KBM-7 (cell line): Measurements from ENCODE around the gene ATP13A4.

Source experiments
- DNase-seq: peaks from one replicate; pipeline ENCODE4 v3.0.0-alpha.2; 2015
- in situ Hi-C: fragments of 300-500 bp; cut with MboI; formaldehyde crosslinking; loops from 2 replicates; pipeline ENCODE4 v1.14.3; 2020; ENCODE audit warnings: low sequenced_read_pairs, low pct_unique_long_range_greater_than_20kb, mixed read lengths

Gene ATP13A4

DNA sequence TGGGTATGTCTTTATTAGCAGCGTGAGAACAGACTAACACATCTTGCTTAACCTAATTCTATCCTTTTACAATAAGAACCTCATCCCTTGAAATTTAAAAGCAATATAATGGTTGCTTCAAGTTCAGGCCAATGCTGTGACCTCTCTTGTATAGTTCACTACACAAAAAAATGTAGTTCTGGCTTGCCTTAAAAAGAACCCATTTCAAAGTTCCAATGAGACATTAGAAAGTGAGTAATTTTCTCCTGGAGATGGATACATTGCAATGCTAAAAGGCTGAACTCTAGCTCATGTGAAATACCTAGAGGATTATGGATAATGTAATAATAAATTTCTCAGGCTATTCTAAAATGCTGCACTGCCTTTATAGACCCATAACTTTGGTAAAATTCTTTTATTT lies 47.8 kb downstream of the ATP13A4 start:
- in situ Hi-C loops = no loop called here
- DNase-seq = no peak

GRCh38 chr3:193502871-193503270 lies 51.8 kb downstream of the ATP13A4 start:
- in situ Hi-C loops = no loop called here
- no peak for DNase-seq

- no peak for DNase-seq
- in situ Hi-C loops = no loop called here
These were observed 54.8 kb downstream of the ATP13A4 start for GRCh38 chr3:193499801-193500485.

DNA sequence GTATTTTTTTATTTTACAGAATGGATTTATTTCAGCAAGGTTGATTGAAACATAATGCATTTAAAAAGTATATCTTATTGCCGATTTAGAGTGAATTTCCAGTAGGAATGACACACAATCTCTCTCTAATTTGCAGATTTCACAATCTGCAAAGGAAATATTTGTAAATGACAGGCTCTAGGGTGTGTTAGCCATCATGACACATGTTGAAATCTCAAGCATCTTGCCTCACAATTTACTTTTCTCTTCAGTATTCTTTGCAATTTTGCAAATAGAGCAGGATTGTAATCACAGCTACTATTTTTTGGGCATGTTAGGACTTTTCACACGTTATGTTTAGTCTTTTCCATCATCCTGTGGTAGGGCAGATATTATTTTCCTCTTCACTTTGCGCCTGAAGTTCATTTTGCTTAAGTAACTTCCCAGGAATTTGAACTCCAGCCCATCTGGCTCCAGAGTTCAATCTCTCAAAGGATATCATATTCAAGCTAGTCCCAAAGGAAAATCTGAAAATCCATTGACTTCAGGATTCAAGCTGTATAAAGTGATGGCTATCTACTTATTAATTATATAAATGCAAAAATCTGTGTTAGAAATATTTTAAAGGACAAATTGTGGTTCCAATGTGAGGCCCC lies 55.4 kb downstream of the ATP13A4 start:
- in situ Hi-C loops = no loop called here
- no peak for DNase-seq

GRCh38 chr3:193498215-193498614 lies 56.5 kb downstream of the ATP13A4 start:
- in situ Hi-C loops = no loop called here
- DNase-seq = peak; percentile 24

DNA sequence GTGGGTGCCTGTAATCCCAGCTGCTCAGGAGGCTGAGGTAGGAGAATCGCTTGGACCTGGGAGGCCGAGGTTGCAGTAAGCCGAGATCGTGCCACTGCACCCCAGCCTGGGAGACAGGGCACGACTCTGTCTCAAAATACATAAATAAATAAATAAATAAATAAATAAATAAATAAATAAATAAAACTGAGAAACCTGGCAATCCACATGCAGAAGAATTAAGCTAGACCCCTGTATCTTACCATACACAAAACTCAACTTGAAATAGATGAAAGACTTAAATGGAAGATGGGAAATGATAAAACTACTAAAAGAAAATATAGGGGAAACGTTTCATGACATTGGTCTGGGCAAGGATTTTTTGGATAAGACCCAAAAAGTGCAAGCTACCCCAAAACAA lies 58.0 kb downstream of the ATP13A4 start:
- in situ Hi-C loops = no loop called here
- no peak for DNase-seq

- in situ Hi-C loops = no loop called here
- DNase-seq = no peak
These were observed 63.7 kb downstream of the ATP13A4 start for GRCh38 chr3:193491026-193491425.

DNA sequence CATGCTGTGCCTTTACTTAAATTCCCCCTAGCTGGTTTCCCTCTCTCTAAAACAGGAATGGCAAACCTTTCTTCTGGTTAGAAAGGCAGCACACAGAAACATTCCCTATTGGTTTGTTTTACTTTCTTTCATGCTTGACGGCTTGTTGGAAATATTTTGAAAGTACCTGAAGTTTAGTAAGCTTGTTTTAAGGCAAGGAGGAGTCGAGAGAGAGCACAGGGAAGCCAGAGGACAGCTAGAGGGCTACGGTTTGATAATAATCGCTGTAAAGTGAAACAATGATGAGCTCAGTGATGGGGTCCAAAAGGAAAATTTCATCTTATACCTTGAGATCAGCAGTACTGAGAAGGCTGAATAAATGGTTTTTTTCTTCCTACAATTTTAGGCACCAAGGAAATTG lies 64.1 kb downstream of the ATP13A4 start:
- in situ Hi-C loops = no loop called here
- DNase-seq = no peak

DNA sequence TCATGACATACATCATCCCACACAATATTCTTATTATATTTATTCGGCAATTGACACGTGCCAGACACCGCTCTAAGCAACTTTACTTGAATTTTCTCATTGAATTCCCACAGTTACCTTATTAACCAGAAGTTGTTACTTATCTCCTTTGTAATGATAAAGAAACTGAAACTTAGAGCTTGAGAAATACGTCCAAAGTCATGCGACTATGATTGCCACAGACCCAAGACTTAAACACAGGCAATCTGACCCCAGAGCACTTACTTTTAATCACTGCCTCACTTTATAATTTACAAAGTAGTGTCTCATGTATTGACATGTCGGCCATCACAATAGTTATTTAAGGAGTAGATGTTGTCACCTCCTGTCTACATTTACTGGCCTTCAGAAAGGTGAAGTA lies 64.7 kb downstream of the ATP13A4 start:
- in situ Hi-C loops = no loop called here
- DNase-seq = no peak

DNA sequence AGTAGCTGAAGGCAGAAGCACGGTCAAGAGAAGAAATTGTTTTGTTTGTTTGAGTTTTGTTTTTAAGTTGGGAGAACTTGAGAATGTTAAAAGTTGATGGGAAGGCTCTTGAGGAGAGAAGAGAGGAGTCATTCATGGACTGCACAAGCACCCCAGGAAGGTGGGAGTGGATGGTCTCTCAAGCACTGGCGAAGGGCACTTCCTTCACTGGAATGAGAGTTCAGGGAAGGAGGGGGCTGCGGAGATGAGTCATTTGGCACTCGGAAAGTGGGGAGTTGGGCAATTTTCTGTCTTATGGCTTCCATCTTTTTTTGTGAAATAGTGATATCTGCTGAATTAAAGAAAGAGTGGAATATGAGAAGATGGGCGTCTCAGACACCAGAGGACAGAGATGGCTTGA lies 66.0 kb downstream of the ATP13A4 start:
- no peak for DNase-seq
- in situ Hi-C loops = no loop called here

DNA sequence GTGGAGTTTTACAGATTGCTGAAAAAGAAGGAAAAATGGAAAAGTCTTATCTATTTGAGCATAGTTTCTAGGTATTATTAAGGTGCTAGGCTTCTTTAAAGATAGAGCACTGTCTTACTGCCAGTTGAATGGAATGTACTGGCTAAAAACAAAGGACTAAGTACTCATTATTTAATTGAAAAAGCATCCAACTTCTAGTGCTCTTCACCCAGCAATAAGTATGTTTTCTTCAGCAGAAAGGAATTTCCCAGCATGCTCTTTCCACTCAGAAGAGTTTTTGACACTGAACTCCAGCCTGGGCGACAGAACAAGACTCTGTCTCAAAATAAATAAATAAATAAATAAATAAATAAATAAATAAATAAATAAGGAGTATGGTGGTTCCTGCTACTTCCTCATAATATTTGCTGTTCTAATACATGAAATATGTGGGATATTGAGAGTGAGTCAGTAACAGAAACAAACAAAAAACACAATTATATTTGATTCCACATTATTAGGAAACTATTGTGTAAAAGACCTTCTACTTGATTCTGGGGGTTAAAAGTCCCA lies 70.6 kb downstream of the ATP13A4 start:
- DNase-seq = no peak
- in situ Hi-C loops = no loop called here

DNA sequence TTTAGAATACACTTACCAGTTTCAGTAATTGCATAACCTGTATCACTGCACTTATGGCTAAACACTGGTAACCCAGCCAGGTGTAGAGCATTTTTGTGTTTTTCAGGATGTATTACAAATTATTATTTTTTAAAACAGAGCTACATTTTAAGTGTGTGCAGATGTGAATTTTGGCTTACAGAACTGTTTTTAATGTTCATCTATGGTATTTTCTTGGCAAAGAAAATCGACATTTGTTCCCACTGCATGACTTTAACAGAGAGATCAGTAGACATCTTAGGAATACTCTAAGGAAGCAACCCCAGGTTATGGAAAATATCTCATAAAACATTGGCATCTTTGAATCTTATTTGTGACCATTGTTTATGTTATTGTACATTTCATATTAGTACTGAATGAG lies 73.3 kb downstream of the ATP13A4 start:
- DNase-seq = no peak
- in situ Hi-C loops = no loop called here

- in situ Hi-C loops = no loop called here
- no peak for DNase-seq
These were observed 80.2 kb downstream of the ATP13A4 start for GRCh38 chr3:193474446-193474845.

- in situ Hi-C loops = no loop called here
- no peak for DNase-seq
These were observed 84.0 kb downstream of the ATP13A4 start for GRCh38 chr3:193470710-193471109.

- no peak for DNase-seq
- in situ Hi-C loops = no loop called here
These were observed 88.6 kb downstream of the ATP13A4 start for GRCh38 chr3:193465992-193466608.

DNA sequence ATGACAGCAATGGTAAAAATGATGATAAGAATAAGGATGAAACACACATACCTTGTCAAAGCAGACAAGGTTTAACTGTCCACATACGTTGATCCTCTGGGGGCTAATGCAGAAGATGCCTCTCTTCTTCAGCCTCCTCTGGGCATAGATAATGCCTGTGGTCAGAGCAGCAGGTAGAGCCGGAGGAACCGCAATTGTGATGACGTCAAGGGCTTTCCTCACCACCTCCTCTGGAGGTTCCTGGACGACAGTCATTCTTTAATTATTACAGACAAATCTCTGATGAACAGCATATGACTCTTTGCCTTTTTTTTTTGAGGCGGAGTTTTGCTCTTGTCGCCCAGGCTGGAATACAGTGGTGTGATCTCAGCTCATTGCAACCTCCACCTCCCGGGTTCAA lies 89.8 kb downstream of the ATP13A4 start:
- DNase-seq = no peak
- in situ Hi-C loops = no loop called here

DNA sequence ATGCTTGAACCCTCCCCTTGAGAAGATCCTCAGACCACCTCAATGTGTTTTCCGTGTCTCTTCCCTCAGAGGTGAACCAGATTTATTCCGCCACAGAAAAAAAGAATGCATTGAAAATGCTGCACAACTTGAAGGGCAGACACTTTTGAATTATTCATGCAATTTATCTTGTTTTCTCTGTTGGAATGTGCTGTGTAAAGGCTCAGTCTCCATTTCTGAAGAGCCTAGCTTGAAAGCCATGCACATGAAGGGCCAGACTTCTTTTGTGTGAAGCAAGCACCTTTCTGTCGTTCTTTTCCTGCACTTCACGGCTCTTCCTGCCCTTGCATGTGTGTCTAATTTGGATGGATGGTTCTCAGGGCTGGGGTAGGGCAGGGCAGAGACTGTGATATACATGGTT lies 97.2 kb downstream of the ATP13A4 start:
- in situ Hi-C loops = no loop called here
- no peak for DNase-seq

DNA sequence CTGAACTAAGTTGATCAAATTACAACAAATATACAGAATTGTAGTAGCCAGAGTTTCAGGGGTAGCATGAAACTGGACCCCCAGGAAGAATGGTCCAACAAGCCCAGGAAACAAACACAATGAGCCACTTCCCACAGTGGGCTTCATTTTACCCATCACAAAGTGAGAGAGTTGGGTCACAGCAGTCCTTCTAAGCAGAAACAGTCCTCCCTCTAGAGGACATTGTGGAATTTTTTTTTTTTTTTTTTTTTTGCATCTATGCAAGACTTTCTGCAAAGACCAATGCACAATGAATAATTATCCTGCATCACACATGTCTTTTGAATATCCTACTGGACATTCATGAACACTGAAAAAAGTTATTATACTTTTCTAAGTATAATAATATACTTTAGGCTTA lies 102.4 kb downstream of the ATP13A4 start:
- DNase-seq = peak; percentile 12
- in situ Hi-C loops = no loop called here

DNA sequence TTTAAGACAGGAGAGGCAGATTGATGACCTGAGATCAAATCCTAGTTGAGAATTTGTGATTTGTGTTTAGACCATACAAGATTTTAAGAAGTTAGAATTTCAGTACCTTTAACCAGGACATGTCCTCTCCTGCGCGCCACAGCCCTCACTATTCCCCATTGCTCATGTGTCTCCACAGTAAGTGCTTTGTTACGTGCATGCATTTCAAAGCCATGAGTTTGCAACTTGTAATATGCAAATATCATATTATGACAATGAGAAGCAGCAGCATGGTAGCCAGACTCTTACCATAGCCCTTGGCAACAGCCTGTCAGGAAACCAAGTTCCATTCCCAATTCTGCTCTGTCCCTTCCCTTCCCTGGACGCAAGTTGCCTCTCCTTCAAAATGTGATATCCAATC lies 102.8 kb downstream of the ATP13A4 start:
- in situ Hi-C loops = no loop called here
- no peak for DNase-seq

DNA sequence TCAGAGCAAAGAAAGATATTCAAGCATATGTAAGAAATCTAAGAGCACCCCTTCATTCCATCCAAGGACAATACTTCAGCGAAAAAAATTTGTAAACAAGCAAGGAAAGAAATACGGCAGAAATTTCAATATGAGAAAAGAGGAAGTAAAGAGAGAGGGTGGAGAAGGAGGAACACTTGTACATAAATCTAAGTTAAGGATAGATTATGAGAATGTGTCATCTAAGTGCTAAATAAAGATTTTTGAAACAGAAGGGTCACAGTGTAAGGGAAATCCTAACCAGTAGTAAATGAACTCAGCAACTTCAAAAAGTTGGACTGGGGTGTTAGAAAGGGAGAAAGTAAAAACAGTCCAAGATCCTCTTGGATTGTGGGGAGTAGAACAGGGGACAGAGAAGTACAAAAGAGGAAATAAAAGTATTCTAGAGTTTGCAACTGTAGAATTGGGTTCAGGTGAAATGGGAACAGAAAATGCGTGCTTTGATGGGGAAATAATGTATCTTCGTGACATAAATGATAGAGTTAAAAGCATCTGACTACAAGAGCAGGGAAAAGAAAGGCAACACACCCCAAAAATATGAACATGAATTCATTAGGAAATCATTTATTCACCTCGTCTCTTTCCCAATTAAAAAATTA lies 107.6 kb downstream of the ATP13A4 start:
- DNase-seq = peak; percentile 57
- in situ Hi-C loops = no loop called here
